K562 (cell line): ENCODE results near the gene CMSS1.

Experiments
- CTCF ChIP-seq, 3 experiments: IDR thresholded peaks in 2 of 3; conservative IDR thresholded peaks in 1 of 3; 2 replicates each; pipeline ENCODE4 v1.5.1; 2011 to 2012; ENCODE audit warnings: low read length in 3 of 3, mild to moderate bottlenecking in 3 of 3, control low read depth in 2 of 3, improper control_type of control experiment in 1 of 3, inconsistent platforms in 1 of 3, low read depth in 1 of 3, mixed read lengths in 1 of 3, moderate library complexity in 1 of 3; ENCODE audit not compliant: insufficient read depth in 2 of 3
- ELK1 ChIP-seq: sonication (generic); formaldehyde crosslinking; IDR thresholded peaks from 2 replicates; pipeline ENCODE4 v1.8.1; 2022; ENCODE audit warnings: missing genetic modification reagents
- GABPB1 ChIP-seq: sonication (generic); formaldehyde crosslinking; IDR thresholded peaks from 2 replicates; pipeline ENCODE4 v1.8.0; 2022; ENCODE audit warnings: mild to moderate bottlenecking, missing genetic modification reagents
- GATA2 ChIP-seq: sonication (generic); formaldehyde crosslinking; IDR thresholded peaks from 2 replicates; pipeline ENCODE4 v1.4.0; 2020; ENCODE audit warnings: mild to moderate bottlenecking, missing genetic modification reagents
- NFE2 ChIP-seq: IDR thresholded peaks from 2 replicates; pipeline ENCODE4 v1.6.1; 2014; ENCODE audit warnings: antibody characterized with exemption, low read depth
- POLR2A ChIP-seq: fragments of 450-650 bp; conservative IDR thresholded peaks from 2 replicates; pipeline ENCODE4 v1.6.1; 2016
- PRPF4 ChIP-seq: fragments of 200-400 bp; formaldehyde crosslinking; IDR thresholded peaks from one replicate; pipeline ENCODE4 v1.6.1; 2017; ENCODE audit warnings: low read length, low read depth, mild to moderate bottlenecking; ENCODE audit not compliant: insufficient read depth, poor library complexity, severe bottlenecking
- SAFB ChIP-seq: fragments of 200-400 bp; formaldehyde crosslinking; IDR thresholded peaks from 2 replicates; pipeline ENCODE4 v1.6.1; 2017; ENCODE audit warnings: low read depth, low read length, borderline replicate concordance
- TF ChIP-seq, protein P1 (sequence below): fragments of 200-800 bp; sonication (Bioruptor generic); IDR thresholded peaks from 2 replicates; pipeline ENCODE4 v1.6.1; 2016; ENCODE audit warnings: missing genetic modification characterization, missing compliant biosample characterization
- TF ChIP-seq, protein P2 (sequence below): IDR thresholded peaks from 2 replicates; pipeline ENCODE4 v1.6.1; 2011; ENCODE audit warnings: borderline replicate concordance, low read depth, mild to moderate bottlenecking, moderate library complexity, low read length; ENCODE audit not compliant: insufficient read depth, poor library complexity, severe bottlenecking

GRCh38 chr3:99943931-99944761, 126.5 kb downstream of the CMSS1 start:
- TF ChIP-seq NFE2 (no peak), PRPF4 (no peak), GATA2 (no peak), CTCF (IDR thresholded peaks at IDR 0.05 in 2 of 3, conservative IDR thresholded peaks at IDR 0.05 in 1 of 3; ENCODE audit: insufficient read depth in 2 of 3, low read depth in 1 of 3, low read length in 3 of 3) (no peak), SAFB (no peak), GABPB1 (no peak), POLR2A (no peak), ELK1 (no peak)
- TF ChIP-seq, protein P1, sequence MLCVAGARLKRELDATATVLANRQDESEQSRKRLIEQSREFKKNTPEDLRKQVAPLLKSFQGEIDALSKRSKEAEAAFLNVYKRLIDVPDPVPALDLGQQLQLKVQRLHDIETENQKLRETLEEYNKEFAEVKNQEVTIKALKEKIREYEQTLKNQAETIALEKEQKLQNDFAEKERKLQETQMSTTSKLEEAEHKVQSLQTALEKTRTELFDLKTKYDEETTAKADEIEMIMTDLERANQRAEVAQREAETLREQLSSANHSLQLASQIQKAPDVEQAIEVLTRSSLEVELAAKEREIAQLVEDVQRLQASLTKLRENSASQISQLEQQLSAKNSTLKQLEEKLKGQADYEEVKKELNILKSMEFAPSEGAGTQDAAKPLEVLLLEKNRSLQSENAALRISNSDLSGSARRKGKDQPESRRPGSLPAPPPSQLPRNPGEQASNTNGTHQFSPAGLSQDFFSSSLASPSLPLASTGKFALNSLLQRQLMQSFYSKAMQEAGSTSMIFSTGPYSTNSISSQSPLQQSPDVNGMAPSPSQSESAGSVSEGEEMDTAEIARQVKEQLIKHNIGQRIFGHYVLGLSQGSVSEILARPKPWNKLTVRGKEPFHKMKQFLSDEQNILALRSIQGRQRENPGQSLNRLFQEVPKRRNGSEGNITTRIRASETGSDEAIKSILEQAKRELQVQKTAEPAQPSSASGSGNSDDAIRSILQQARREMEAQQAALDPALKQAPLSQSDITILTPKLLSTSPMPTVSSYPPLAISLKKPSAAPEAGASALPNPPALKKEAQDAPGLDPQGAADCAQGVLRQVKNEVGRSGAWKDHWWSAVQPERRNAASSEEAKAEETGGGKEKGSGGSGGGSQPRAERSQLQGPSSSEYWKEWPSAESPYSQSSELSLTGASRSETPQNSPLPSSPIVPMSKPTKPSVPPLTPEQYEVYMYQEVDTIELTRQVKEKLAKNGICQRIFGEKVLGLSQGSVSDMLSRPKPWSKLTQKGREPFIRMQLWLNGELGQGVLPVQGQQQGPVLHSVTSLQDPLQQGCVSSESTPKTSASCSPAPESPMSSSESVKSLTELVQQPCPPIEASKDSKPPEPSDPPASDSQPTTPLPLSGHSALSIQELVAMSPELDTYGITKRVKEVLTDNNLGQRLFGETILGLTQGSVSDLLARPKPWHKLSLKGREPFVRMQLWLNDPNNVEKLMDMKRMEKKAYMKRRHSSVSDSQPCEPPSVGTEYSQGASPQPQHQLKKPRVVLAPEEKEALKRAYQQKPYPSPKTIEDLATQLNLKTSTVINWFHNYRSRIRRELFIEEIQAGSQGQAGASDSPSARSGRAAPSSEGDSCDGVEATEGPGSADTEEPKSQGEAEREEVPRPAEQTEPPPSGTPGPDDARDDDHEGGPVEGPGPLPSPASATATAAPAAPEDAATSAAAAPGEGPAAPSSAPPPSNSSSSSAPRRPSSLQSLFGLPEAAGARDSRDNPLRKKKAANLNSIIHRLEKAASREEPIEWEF (CRISPR knock-in tag): no peak
- TF ChIP-seq, protein P2, sequence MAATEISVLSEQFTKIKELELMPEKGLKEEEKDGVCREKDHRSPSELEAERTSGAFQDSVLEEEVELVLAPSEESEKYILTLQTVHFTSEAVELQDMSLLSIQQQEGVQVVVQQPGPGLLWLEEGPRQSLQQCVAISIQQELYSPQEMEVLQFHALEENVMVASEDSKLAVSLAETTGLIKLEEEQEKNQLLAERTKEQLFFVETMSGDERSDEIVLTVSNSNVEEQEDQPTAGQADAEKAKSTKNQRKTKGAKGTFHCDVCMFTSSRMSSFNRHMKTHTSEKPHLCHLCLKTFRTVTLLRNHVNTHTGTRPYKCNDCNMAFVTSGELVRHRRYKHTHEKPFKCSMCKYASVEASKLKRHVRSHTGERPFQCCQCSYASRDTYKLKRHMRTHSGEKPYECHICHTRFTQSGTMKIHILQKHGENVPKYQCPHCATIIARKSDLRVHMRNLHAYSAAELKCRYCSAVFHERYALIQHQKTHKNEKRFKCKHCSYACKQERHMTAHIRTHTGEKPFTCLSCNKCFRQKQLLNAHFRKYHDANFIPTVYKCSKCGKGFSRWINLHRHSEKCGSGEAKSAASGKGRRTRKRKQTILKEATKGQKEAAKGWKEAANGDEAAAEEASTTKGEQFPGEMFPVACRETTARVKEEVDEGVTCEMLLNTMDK: no peak
